Astrocyte (in vitro differentiated cells and primary cell): Measurements from ENCODE around the gene EHBP1. TPM values are rescaled to one million over a fixed set of nuclear protein-coding genes. Genes with fewer than 3 reads are reported as not detected.
A peak's percentile ranks its signal among the peaks of the same experiment; 100 is the strongest.

Experiments used
- DNase-seq: peaks from one replicate; pipeline ENCODE4 v3.0.0-alpha.2; 2010; ENCODE audit warnings: low read depth
- FAIRE-seq: peaks from 2 replicates; lab custom pipeline; 2011; peaks lifted over from hg19 to GRCh38; lab: Jason Lieb, UNC
- H2AFZ ChIP-seq: 2 replicates; pipeline ENCODE4 v1.6.0; 2012; ENCODE audit warnings: low read depth, low read length, inconsistent platforms
- H3K27ac ChIP-seq: 2 replicates; pipeline ENCODE4 v1.5.1; 2011; ENCODE audit warnings: low read depth, low read length, inconsistent platforms
- H3K27me3 ChIP-seq: 2 replicates; pipeline ENCODE4 v1.6.0; 2011; ENCODE audit warnings: low read length, inconsistent platforms; ENCODE audit not compliant: insufficient read depth
- H3K36me3 ChIP-seq: 2 replicates; pipeline ENCODE4 v1.5.1; 2011; ENCODE audit warnings: low read length, inconsistent platforms; ENCODE audit not compliant: insufficient read depth
- H3K4me1 ChIP-seq: 2 replicates; pipeline ENCODE4 v1.5.1; 2011; ENCODE audit warnings: low read length, inconsistent platforms; ENCODE audit not compliant: insufficient read depth
- H3K4me2 ChIP-seq: 2 replicates; pipeline ENCODE4 v1.6.0; 2012; ENCODE audit warnings: low read length, inconsistent platforms
- H3K4me3 ChIP-seq: 2 replicates; pipeline ENCODE4 v1.5.1; 2011; ENCODE audit warnings: low read depth, mild to moderate bottlenecking, low read length, inconsistent platforms; ENCODE audit not compliant: insufficient read depth
- H3K79me2 ChIP-seq: 2 replicates; pipeline ENCODE4 v1.6.0; 2012; ENCODE audit warnings: mild to moderate bottlenecking, low read length, inconsistent platforms; ENCODE audit not compliant: insufficient read depth
- H3K9ac ChIP-seq: 2 replicates; pipeline ENCODE4 v1.6.0; 2012; ENCODE audit warnings: mild to moderate bottlenecking, low read length, inconsistent platforms
- H3K9me3 ChIP-seq: 2 replicates; pipeline ENCODE4 v1.5.1; 2012; ENCODE audit warnings: low read depth, mild to moderate bottlenecking, low read length, inconsistent platforms; ENCODE audit not compliant: insufficient read depth
- H4K20me1 ChIP-seq: 2 replicates; pipeline ENCODE4 v1.6.0; 2012; ENCODE audit warnings: low read length, inconsistent platforms; ENCODE audit not compliant: insufficient read depth
- H3K27ac Mint-ChIP-seq: one replicate; pipeline ENCODE4 v1.8.0; 2021; ENCODE audit warnings: mild to moderate bottlenecking, mixed read lengths; ENCODE audit not compliant: unreplicated experiment
- H3K27me3 Mint-ChIP-seq: one replicate; pipeline ENCODE4 v1.8.0; 2021; ENCODE audit warnings: low read depth, mixed read lengths; ENCODE audit not compliant: unreplicated experiment
- H3K36me3 Mint-ChIP-seq: one replicate; pipeline ENCODE4 v1.8.0; 2021; ENCODE audit warnings: low read depth, mixed read lengths; ENCODE audit not compliant: unreplicated experiment
- H3K4me1 Mint-ChIP-seq: one replicate; pipeline ENCODE4 v1.8.0; 2021; ENCODE audit warnings: low read depth, mixed read lengths; ENCODE audit not compliant: unreplicated experiment
- H3K4me3 Mint-ChIP-seq: one replicate; pipeline ENCODE4 v1.8.0; 2021; ENCODE audit warnings: mild to moderate bottlenecking, moderate library complexity, mixed read lengths; ENCODE audit not compliant: unreplicated experiment
- H3K9me3 Mint-ChIP-seq: one replicate; pipeline ENCODE4 v1.8.0; 2021; ENCODE audit warnings: mild to moderate bottlenecking, mixed read lengths; ENCODE audit not compliant: unreplicated experiment
- EZH2 ChIP-seq: IDR thresholded peaks from 2 replicates; pipeline ENCODE4 v1.6.1; 2012; ENCODE audit warnings: mild to moderate bottlenecking, low read length, inconsistent platforms; ENCODE audit not compliant: insufficient read depth
- total RNA-seq: library from RNA; stranded (reverse); gene quantifications from 2 replicates; pipeline ENCODE4 v1.2.1, GENCODE V29; 2021
- TF ChIP-seq, protein P1 (sequence below): IDR thresholded peaks from 2 replicates; pipeline ENCODE4 v1.5.1; 2011; ENCODE audit warnings: low read depth, mild to moderate bottlenecking, inconsistent platforms, low read length, moderate library complexity; ENCODE audit not compliant: insufficient read depth

EHBP1 gene
- total RNA-seq, 1 donor from 2014 or later, result 44.1 TPM

DNA sequence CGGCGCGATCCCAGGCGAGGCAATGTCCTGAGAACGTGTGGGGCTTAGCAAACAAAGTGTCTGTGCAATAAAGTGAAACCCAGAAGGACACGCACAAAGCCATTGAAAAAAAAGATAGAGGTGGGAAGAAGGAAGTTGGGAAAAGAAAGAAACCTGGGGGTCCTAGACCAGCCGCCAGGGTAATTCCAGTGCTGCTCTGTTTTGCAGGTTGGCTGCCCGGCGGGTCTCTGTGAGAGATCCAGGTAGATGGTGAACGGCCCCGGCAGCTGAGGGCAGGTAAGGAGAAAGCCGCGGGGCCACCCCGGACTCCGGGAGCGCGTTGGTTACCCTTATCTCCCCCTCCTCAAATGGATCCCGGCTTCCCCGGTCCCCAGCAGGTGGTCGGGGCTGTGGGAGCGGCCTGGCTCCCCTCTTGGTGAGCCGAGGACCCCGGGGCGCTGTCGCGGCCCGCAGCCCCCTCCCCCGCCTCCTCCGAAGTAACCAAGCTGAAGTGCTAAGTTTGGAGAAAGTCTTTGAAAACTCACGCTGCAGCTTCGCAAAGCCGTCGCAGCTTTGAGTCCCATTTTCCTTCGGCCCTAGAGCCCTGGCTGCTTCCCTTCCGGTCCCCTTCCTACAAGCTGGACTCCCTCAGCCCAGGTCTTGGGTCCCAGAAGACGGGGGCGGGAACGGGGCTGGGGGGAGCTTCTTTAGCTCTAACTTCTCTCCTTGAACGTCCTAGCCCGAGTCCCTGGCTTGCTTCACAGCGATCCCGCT is 345.7 kb downstream of the EHBP1 start:
- DNase-seq, result no peak
- Histone ChIP-seq H2AFZ (peak overlapping the region; percentile 56), H3K4me2 (peak overlapping the region; percentile 92), H3K9ac (peak overlapping the region; percentile 61), H3K9me3 (no peaks in the 10 kb centered on the region), H3K27me3 (peaks cover 86% of the 10 kb centered on the region), H3K4me1 (peaks cover 20% of the 10 kb centered on the region), H3K79me2 (peaks cover 54% of the 10 kb centered on the region), H3K4me3 (peak overlapping the region; percentile 61), H3K36me3 (no peaks in the 10 kb centered on the region), H4K20me1 (peaks cover 64% of the 10 kb centered on the region), H3K27ac (no peak overlapping the region)
- Mint-ChIP-seq H3K4me3 (peak overlapping the region; percentile 79), H3K9me3 (peaks cover 32% of the 10 kb centered on the region), H3K27ac (peak overlapping the region; percentile 50), H3K27me3 (peaks cover 82% of the 10 kb centered on the region), H3K4me1 (peaks cover 7% of the 10 kb centered on the region), H3K36me3 (peaks cover 8% of the 10 kb centered on the region)
- FAIRE-seq, result no peak
- peak; percentile 77 for TF ChIP-seq EZH2
- TF ChIP-seq, protein P1, sequence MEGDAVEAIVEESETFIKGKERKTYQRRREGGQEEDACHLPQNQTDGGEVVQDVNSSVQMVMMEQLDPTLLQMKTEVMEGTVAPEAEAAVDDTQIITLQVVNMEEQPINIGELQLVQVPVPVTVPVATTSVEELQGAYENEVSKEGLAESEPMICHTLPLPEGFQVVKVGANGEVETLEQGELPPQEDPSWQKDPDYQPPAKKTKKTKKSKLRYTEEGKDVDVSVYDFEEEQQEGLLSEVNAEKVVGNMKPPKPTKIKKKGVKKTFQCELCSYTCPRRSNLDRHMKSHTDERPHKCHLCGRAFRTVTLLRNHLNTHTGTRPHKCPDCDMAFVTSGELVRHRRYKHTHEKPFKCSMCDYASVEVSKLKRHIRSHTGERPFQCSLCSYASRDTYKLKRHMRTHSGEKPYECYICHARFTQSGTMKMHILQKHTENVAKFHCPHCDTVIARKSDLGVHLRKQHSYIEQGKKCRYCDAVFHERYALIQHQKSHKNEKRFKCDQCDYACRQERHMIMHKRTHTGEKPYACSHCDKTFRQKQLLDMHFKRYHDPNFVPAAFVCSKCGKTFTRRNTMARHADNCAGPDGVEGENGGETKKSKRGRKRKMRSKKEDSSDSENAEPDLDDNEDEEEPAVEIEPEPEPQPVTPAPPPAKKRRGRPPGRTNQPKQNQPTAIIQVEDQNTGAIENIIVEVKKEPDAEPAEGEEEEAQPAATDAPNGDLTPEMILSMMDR, result no peak

DNA sequence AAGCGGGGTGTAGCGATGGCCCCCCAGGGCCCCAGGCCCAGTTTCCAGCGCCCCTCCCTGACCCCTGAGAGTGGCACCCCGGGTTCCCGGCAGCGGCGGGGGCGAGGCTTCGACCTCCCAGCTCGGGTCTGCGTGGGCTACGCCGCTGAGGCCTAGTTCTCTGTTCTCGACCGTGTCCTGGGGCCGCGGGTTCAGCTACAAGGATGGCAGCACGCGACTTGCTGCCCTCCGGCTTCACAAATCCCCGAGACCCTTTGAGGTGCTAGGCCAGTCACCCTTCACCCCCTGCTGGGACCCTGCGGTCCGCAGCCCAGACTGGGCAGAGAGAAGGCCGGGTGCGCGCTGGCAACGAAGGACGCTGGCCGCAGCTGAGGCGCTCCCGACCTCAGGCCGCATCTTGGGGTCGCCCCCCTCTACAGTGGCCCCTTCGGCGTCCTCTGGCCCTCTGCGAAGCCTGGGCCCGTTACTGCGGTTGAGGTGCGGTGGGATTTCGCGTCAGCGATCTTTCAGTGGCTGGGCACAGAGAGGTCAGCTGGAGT is 346.4 kb downstream of the EHBP1 start:
- peaks cover 63% of the 10 kb centered on the region for H4K20me1 ChIP-seq
- Mint-ChIP-seq H3K4me1 (peaks cover 5% of the 10 kb centered on the region), H3K27ac (no peak overlapping the region), H3K9me3 (peaks cover 35% of the 10 kb centered on the region), H3K36me3 (peaks cover 3% of the 10 kb centered on the region), H3K4me3 (no peak overlapping the region), H3K27me3 (peaks cover 82% of the 10 kb centered on the region)
- FAIRE-seq (no peak), DNase-seq (no peak)
- H3K4me2 ChIP-seq, result peak overlapping the region; percentile 92
- no peak overlapping the region for H2AFZ ChIP-seq
- H3K27me3 ChIP-seq, result peaks cover 91% of the 10 kb centered on the region
- peak overlapping the region; percentile 61 for H3K4me3 ChIP-seq
- H3K9ac ChIP-seq, result peak overlapping the region; percentile 61
- TF ChIP-seq EZH2, result no peak
- TF ChIP-seq, protein P1, result no peak
- H3K36me3 ChIP-seq, result no peaks in the 10 kb centered on the region
- H3K79me2 ChIP-seq, result peaks cover 57% of the 10 kb centered on the region
- H3K9me3 ChIP-seq, result no peaks in the 10 kb centered on the region
- H3K27ac ChIP-seq, result no peak overlapping the region
- H3K4me1 ChIP-seq, result peaks cover 20% of the 10 kb centered on the region
